GM12878 (cell line): ENCODE results near the gene DPPA4. TPM values are rescaled to one million over a fixed set of nuclear protein-coding genes. Genes with fewer than 3 reads are reported as not detected.

Experiments
- ATAC-seq: fragments of 200-7000 bp; cut with Tn5 transposase; 3 replicates; pipeline ENCODE4 v1.9.1; 2020; ENCODE audit warnings: mild to moderate bottlenecking, moderate library complexity
- BruUV-seq: library from RNA; stranded (reverse); fragments of 400-500 nt; replicated peaks from 2 replicates; lab custom pipeline; 2021; lab: Mats Ljungman, UMichigan
- CTCF ChIA-PET: fragments of 300-600 bp; sonication (Branson Sonifier 250); formaldehyde crosslinking; extraction: SDS; loops from one replicate; lab custom pipeline; 2021; ENCODE audit warnings: inconsistent platforms; lab: Yijun Ruan, JAX
- POLR2A ChIA-PET: fragments of 350-600 bp; formaldehyde crosslinking; extraction: SDS; loops from one replicate; lab custom pipeline; 2021; ENCODE audit warnings: inconsistent platforms; lab: Charles Lee
- RAD21 ChIA-PET: fragments of 300-600 bp; sonication (Branson Sonifier 250); formaldehyde crosslinking; loops from one replicate; lab custom pipeline; 2023; ENCODE audit warnings: antibody characterized with exemption; ENCODE audit not compliant: unreplicated experiment; lab: Charles Lee
- SMC1A ChIA-PET: fragments of 300-600 bp; sonication (Branson Sonifier 250); formaldehyde crosslinking; loops from one replicate; lab custom pipeline; 2023; ENCODE audit not compliant: unreplicated experiment, uncharacterized antibody; lab: Charles Lee
- DNase-seq: peaks from one replicate; pipeline ENCODE4 v3.0.0-alpha.2; 2011; ENCODE audit warnings: low read depth, low spot score
- FAIRE-seq: peaks from 3 replicates; lab custom pipeline; 2011; peaks lifted over from hg19 to GRCh38; lab: Jason Lieb, UNC
- H2AFZ ChIP-seq: 2 replicates; pipeline ENCODE4 v1.6.0; 2011; ENCODE audit warnings: low read depth, low read length, control low read depth; ENCODE audit not compliant: control insufficient read depth
- H3K27ac ChIP-seq: 2 replicates; pipeline ENCODE4 v1.5.1; 2011; ENCODE audit warnings: control low read depth; ENCODE audit not compliant: control insufficient read depth, insufficient read depth
- H3K27me3 ChIP-seq, 2 experiments: replicated peaks in 1 of 2; 2 replicates each; pipeline versions ENCODE4 v1.6.0 to v1.6.1; 2011; ENCODE audit warnings: low read length in 1 of 2; ENCODE audit not compliant: control insufficient read depth in 2 of 2, insufficient read depth in 2 of 2
- H3K36me3 ChIP-seq, 2 experiments: 2 replicates each; pipeline ENCODE4 v1.5.1; 2011; ENCODE audit warnings: low read length in 1 of 2; ENCODE audit not compliant: control insufficient read depth in 2 of 2, insufficient read depth in 2 of 2
- H3K4me1 ChIP-seq: 2 replicates; pipeline ENCODE4 v1.6.1; 2011; ENCODE audit warnings: mild to moderate bottlenecking, low read length, moderate library complexity, mixed read lengths; ENCODE audit not compliant: control insufficient read depth, insufficient read depth
- H3K4me2 ChIP-seq: 2 replicates; pipeline ENCODE4 v1.6.0; 2011; ENCODE audit warnings: control low read depth; ENCODE audit not compliant: control insufficient read depth, insufficient read depth
- H3K4me3 ChIP-seq: fragments of 200-600 bp; sonication (generic); 2 replicates; pipeline ENCODE4 v1.5.1; 2016
- H3K79me2 ChIP-seq: 2 replicates; pipeline ENCODE4 v1.6.0; 2011; ENCODE audit warnings: low read length; ENCODE audit not compliant: control insufficient read depth, insufficient read depth
- H3K9ac ChIP-seq: 2 replicates; pipeline ENCODE4 v1.8.0; 2011; ENCODE audit warnings: low read length, control low read depth, mixed read lengths; ENCODE audit not compliant: control insufficient read depth, insufficient read depth
- H3K9me3 ChIP-seq: replicated peaks from 3 replicates; pipeline ENCODE4 v1.5.1; 2011; ENCODE audit warnings: mild to moderate bottlenecking, low read length; ENCODE audit not compliant: control insufficient read depth, insufficient read depth
- H4K20me1 ChIP-seq: 2 replicates; pipeline ENCODE4 v1.6.0; 2011; ENCODE audit not compliant: control insufficient read depth, insufficient read depth
- FOXK2 ChIP-seq: fragments of 450-650 bp; IDR thresholded peaks from 2 replicates; pipeline ENCODE4 v1.6.1; 2017; ENCODE audit warnings: mild to moderate bottlenecking, moderate library complexity
- NFXL1 ChIP-seq: fragments of 450-650 bp; IDR thresholded peaks from 2 replicates; pipeline ENCODE4 v1.6.1; 2017; ENCODE audit warnings: antibody characterized with exemption, mild to moderate bottlenecking, borderline replicate concordance
- NFYB ChIP-seq: IDR thresholded peaks from 2 replicates; pipeline ENCODE4 v1.6.1; 2011; ENCODE audit warnings: low read depth, mild to moderate bottlenecking, low read length, improper control_type of control experiment, moderate library complexity; ENCODE audit not compliant: insufficient read depth
- NRF1 ChIP-seq: conservative IDR thresholded peaks from 2 replicates; pipeline ENCODE4 v1.6.1; 2011; ENCODE audit warnings: mild to moderate bottlenecking, low read depth, low read length, improper control_type of control experiment
- RAD51 ChIP-seq: fragments of 450-650 bp; IDR thresholded peaks from 2 replicates; pipeline ENCODE4 v1.6.1; 2016; ENCODE audit warnings: moderate library complexity, mild to moderate bottlenecking, inconsistent platforms
- RCOR1 ChIP-seq: conservative IDR thresholded peaks from 2 replicates; pipeline ENCODE4 v1.6.1; 2012; ENCODE audit warnings: low read depth, low read length, improper control_type of control experiment
- RUNX3 ChIP-seq: IDR thresholded peaks from 2 replicates; pipeline ENCODE4 v1.6.1; 2012; ENCODE audit warnings: low read length, inconsistent platforms
- ZNF622 ChIP-seq: fragments of 450-650 bp; IDR thresholded peaks from 2 replicates; pipeline ENCODE4 v1.6.1; 2017; ENCODE audit warnings: mild to moderate bottlenecking, inconsistent platforms
- WGBS: methylation state at CpG from one replicate; pipeline ENCODE4 v1.1.6; 2016; ENCODE audit warnings: low lambda C conversion rate; ENCODE audit not compliant: insufficient replicate concordance, insufficient coverage; ENCODE audit errors: missing lambda C conversion rate; 5-methylcytosine and 5-hydroxymethylcytosine counted together
- in situ Hi-C: fragments of 300-500 bp; cut with MboI; formaldehyde crosslinking; loops from 9 replicates; pipeline ENCODE4 v1.14.3; 2018; ENCODE audit warnings: mixed read lengths
- intact Hi-C: fragments of 100-400 bp; cut with micrococcal nuclease; formaldehyde crosslinking; loops from one replicate; pipeline ENCODE4 v1.14.2; 2022; ENCODE audit not compliant: unreplicated experiment
- polyA plus RNA-seq, 11 experiments: library from polyadenylated mRNA; depleted of rRNA in 4 of 11; unstranded in 6 of 11; stranded (reverse) in 5 of 11; fragments of >200 nt; fragmentation: Nextera tagmentation in 4 of 11; fragmentation: Illumina TruSeq in 1 of 11; extraction: Ambion mirVana in 4 of 11; extraction: Trizol in 1 of 11; gene quantifications; 1 replicate in 1 of 11; 2 replicates in 10 of 11; pipeline versions ENCODE4 v1.2.1 to v1.2.3, GENCODE V29; 2011 to 2016; ENCODE audit warnings: inconsistent platforms in 2 of 11, missing spikeins in 2 of 11, low read depth in 1 of 11
- total RNA-seq, 4 experiments: library from RNA; depleted of rRNA in 3 of 4; stranded (reverse); fragments of >200 nt in 3 of 4; fragmentation: Illumina TruSeq in 1 of 4; extraction: Trizol in 1 of 4; gene quantifications; 2 replicates each; pipeline versions ENCODE4 v1.2.1 to v1.2.3, GENCODE V29; 2013 to 2021
- TF ChIP-seq, protein P1 (sequence below): fragments of 450-650 bp; formaldehyde crosslinking; IDR thresholded peaks from 2 replicates; pipeline ENCODE4 v1.5.0; 2022; ENCODE audit warnings: mild to moderate bottlenecking, missing genetic modification characterization
- TF ChIP-seq, protein P2 (sequence below): fragments of 450-650 bp; IDR thresholded peaks from 2 replicates; pipeline ENCODE4 v1.6.1; 2018; ENCODE audit warnings: borderline replicate concordance, mild to moderate bottlenecking; ENCODE audit not compliant: partially characterized antibody
- TF ChIP-seq, protein P3 (sequence below): IDR thresholded peaks from 2 replicates; pipeline ENCODE4 v1.6.1; 2012; ENCODE audit warnings: low read depth, low read length, improper control_type of control experiment
- TF ChIP-seq, protein P4 (sequence below): fragments of 450-650 bp; conservative IDR thresholded peaks from 2 replicates; pipeline ENCODE4 v1.6.1; 2017; ENCODE audit warnings: mild to moderate bottlenecking, moderate library complexity

The DPPA4 gene
- total and polyA plus RNA-seq, 10 of the 15 experiments (the other 5 are each of a cell fraction or from before 2014, with no cell fraction given), result 0.01 to 0.90 (median 0.44) TPM; not detected in 5

DNA sequence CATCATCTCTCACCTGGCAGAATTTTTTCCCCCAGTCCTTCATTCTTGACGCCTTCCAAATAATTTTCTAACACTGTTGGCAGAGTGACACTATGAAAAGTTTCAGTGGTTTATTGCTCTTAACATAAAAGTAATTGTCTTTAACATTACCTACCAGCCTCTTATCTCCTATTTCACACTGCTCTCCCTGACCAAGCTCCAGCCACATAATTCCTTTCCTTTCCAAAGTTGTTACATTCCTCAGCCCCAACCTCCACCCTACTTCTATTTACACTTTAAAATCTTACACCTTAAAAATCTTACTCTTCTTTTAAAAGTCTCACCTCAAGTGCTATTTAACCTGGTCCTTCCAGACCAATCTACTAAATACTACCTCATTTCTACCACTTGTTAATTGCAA, 2.8 kb downstream of the DPPA4 start (continued):
- TF ChIP-seq, protein P1, sequence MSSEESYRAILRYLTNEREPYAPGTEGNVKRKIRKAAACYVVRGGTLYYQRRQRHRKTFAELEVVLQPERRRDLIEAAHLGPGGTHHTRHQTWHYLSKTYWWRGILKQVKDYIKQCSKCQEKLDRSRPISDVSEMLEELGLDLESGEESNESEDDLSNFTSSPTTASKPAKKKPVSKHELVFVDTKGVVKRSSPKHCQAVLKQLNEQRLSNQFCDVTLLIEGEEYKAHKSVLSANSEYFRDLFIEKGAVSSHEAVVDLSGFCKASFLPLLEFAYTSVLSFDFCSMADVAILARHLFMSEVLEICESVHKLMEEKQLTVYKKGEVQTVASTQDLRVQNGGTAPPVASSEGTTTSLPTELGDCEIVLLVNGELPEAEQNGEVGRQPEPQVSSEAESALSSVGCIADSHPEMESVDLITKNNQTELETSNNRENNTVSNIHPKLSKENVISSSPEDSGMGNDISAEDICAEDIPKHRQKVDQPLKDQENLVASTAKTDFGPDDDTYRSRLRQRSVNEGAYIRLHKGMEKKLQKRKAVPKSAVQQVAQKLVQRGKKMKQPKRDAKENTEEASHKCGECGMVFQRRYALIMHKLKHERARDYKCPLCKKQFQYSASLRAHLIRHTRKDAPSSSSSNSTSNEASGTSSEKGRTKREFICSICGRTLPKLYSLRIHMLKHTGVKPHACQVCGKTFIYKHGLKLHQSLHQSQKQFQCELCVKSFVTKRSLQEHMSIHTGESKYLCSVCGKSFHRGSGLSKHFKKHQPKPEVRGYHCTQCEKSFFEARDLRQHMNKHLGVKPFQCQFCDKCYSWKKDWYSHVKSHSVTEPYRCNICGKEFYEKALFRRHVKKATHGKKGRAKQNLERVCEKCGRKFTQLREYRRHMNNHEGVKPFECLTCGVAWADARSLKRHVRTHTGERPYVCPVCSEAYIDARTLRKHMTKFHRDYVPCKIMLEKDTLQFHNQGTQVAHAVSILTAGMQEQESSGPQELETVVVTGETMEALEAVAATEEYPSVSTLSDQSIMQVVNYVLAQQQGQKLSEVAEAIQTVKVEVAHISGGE (CRISPR knock-in tag), result no peak
- TF ChIP-seq RCOR1 (no peak), NRF1 (no peak), ZNF622 (no peak)

DNA sequence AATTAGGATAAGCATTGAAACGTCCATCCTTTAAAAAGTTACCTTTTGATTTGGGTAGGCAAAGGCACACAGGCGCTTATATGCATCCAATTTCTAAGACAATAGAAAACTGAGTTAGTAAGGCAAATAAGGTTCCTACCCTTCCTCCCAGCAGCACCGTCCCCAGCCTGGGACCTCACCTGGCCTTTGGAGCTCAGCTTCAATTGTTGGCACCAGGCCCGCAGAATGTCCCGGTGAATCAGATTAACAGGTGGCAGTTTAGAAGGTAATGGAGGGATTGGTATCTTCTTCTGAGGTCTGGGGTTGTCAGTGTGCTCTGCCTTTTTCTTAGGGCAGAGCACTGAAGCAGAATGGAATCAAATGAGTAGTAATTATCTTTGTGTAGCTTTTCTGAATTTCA, 5.7 kb downstream of the DPPA4 start:
- H3K4me3 ChIP-seq, result no peak overlapping the region
- H3K36me3 ChIP-seq, result no peaks in the 10 kb centered on the region
- intact Hi-C loops (no loop called here), in situ Hi-C loops (no loop called here)
- ChIA-PET POLR2A (no interaction called here), CTCF (no interaction called here), RAD21 (no interaction called here), SMC1A (no interaction called here)
- H4K20me1 ChIP-seq, result no peaks in the 10 kb centered on the region
- no peak overlapping the region for H2AFZ ChIP-seq
- no peak overlapping the region for H3K9ac ChIP-seq
- DNase-seq (no peak), ATAC-seq (no peak), FAIRE-seq (no peak)
- BruUV-seq, result no TSS peak
- no peaks in the 10 kb centered on the region for H3K27me3 ChIP-seq
- no peak overlapping the region for H3K27ac ChIP-seq
- H3K4me2 ChIP-seq, result no peak overlapping the region
- no peaks in the 10 kb centered on the region for H3K4me1 ChIP-seq
- no peaks in the 10 kb centered on the region for H3K79me2 ChIP-seq
- WGBS, result 58% methylated on average over 5 of the region's 5 CpGs
- TF ChIP-seq FOXK2 (no peak), NFYB (no peak), RAD51 (no peak), NFXL1 (no peak), RUNX3 (no peak)
- TF ChIP-seq, protein P2, sequence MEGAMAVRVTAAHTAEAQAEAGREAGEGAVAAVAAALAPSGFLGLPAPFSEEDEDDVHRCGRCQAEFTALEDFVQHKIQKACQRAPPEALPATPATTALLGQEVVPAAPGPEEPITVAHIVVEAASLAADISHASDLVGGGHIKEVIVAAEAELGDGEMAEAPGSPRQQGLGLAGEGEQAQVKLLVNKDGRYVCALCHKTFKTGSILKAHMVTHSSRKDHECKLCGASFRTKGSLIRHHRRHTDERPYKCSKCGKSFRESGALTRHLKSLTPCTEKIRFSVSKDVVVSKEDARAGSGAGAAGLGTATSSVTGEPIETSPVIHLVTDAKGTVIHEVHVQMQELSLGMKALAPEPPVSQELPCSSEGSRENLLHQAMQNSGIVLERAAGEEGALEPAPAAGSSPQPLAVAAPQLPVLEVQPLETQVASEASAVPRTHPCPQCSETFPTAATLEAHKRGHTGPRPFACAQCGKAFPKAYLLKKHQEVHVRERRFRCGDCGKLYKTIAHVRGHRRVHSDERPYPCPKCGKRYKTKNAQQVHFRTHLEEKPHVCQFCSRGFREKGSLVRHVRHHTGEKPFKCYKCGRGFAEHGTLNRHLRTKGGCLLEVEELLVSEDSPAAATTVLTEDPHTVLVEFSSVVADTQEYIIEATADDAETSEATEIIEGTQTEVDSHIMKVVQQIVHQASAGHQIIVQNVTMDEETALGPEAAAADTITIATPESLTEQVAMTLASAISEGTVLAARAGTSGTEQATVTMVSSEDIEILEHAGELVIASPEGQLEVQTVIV, result no peak
- TF ChIP-seq, protein P3, sequence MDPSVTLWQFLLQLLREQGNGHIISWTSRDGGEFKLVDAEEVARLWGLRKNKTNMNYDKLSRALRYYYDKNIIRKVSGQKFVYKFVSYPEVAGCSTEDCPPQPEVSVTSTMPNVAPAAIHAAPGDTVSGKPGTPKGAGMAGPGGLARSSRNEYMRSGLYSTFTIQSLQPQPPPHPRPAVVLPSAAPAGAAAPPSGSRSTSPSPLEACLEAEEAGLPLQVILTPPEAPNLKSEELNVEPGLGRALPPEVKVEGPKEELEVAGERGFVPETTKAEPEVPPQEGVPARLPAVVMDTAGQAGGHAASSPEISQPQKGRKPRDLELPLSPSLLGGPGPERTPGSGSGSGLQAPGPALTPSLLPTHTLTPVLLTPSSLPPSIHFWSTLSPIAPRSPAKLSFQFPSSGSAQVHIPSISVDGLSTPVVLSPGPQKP, result no peak
- TF ChIP-seq, protein P4, sequence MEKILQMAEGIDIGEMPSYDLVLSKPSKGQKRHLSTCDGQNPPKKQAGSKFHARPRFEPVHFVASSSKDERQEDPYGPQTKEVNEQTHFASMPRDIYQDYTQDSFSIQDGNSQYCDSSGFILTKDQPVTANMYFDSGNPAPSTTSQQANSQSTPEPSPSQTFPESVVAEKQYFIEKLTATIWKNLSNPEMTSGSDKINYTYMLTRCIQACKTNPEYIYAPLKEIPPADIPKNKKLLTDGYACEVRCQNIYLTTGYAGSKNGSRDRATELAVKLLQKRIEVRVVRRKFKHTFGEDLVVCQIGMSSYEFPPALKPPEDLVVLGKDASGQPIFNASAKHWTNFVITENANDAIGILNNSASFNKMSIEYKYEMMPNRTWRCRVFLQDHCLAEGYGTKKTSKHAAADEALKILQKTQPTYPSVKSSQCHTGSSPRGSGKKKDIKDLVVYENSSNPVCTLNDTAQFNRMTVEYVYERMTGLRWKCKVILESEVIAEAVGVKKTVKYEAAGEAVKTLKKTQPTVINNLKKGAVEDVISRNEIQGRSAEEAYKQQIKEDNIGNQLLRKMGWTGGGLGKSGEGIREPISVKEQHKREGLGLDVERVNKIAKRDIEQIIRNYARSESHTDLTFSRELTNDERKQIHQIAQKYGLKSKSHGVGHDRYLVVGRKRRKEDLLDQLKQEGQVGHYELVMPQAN, result no peak
- no peaks in the 10 kb centered on the region for H3K9me3 ChIP-seq
